ENCODE results near the gene NCAPG2.
A peak's percentile ranks its signal among the peaks of the same experiment; 100 is the strongest.

Gene NCAPG2

GRCh38 chr7:158664406-158664805 lies 40.2 kb downstream of the NCAPG2 start:
- H3K9ac ChIP-seq = no peak overlapping the region
- H3K4me3 ChIP-seq (IDR thresholded peaks at IDR 0.05; ENCODE audit: insufficient read depth, low read depth, low read length) = no peak overlapping the region

DNA sequence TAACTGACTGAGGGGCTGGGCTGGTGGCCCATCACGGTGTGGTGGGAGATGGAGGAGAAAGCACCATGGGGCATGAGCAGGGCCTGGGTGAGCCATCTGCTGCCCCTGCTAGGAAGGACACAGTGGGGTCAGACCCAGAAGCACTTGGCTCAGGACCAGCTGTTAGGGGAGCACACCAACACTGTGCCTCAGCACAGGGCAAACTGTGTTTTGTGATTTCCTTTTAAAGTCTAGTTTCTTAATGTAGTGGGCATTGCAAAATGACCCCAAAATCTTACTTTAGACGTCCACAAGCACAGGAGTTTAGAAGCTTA lies 41.2 kb downstream of the NCAPG2 start:
- H3K9ac ChIP-seq = peak overlapping the region; percentile 37; the same call in 1 of the 2 replicates
- H3K36me3 ChIP-seq (ENCODE audit: insufficient read depth) = peaks cover 8% of the 10 kb centered on the region; the same call in 1 of the 2 replicates
- peak overlapping the region; percentile 75 for H3K27ac ChIP-seq

More at GRCh38 chr7:158664406-158664805, 40.2 kb downstream of the NCAPG2 start:
- peaks cover 8% of the 10 kb centered on the region; the same call in 1 of the 2 replicates for H3K36me3 ChIP-seq (ENCODE audit: insufficient read depth)
- TF ChIP-seq CTCF (conservative IDR thresholded peaks at IDR 0.05; ENCODE audit: low read depth, low read length) = no peak
- H3K4me2 ChIP-seq = peak overlapping the region; percentile 93
- peaks cover 80% of the 10 kb centered on the region for H3K4me1 ChIP-seq (ENCODE audit: low read depth, poor library complexity, severe bottlenecking)
- no peak overlapping the region for H2AFZ ChIP-seq (ENCODE audit: low read depth)
- H3K79me2 ChIP-seq (ENCODE audit: insufficient read depth, low read depth) = peaks cover 32% of the 10 kb centered on the region
- H3K27ac ChIP-seq = peak overlapping the region; percentile 75; the same call in 1 of the 2 replicates
- no peaks in the 10 kb centered on the region for H4K20me1 ChIP-seq (ENCODE audit: insufficient read depth)
- H3K27me3 ChIP-seq (ENCODE audit: insufficient read depth, low read depth) = no peaks in the 10 kb centered on the region

DNA sequence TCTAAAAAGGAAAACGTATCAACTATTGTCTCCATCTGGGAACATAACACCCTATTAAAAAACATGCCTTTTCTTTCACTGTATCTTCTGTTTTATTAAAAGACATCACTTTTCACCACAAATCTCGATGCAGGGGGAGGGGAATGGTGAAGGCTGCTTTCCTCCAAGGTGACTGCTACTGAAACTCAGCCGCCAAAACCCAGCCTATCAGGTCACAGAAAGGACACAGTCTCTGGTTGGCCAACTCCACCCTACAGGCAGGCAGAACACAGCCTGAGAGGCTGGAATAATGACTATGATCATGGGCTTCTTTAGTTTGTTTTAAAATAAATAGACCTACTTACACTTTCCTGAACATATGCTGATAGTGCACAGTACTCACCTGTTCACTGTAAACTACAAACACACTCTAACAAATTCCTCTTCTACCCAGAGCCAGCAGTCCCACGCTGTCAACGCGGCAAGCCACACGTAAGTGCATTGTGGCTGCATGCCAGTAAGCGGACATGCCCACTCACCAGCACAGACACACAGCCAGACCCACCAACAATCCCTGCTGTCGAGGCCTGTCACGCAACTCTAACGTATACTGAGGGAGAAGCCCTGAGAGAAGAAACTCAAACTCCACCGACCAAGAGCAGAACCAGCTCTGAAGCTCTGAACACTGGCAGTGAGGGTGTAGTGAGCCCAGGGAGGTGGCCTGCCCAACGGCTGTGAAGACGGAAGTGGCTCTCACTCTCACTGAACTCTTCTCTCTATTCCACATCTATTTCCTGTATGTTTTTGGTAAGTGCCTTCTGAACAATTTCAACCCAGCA lies 41.8 kb downstream of the NCAPG2 start:
- Histone ChIP-seq H3K79me2 (ENCODE audit: insufficient read depth, low read depth) (peaks cover 37% of the 10 kb centered on the region), H2AFZ (ENCODE audit: low read depth) (peak overlapping the region; percentile 36; the same call in 1 of the 2 replicates), H3K4me1 (ENCODE audit: low read depth, poor library complexity, severe bottlenecking) (peaks cover 91% of the 10 kb centered on the region), H3K9ac (peak overlapping the region; percentile 37; the same call in 1 of the 2 replicates), H4K20me1 (ENCODE audit: insufficient read depth) (no peaks in the 10 kb centered on the region), H3K36me3 (ENCODE audit: insufficient read depth) (peaks cover 8% of the 10 kb centered on the region; the same call in 1 of the 2 replicates), H3K27me3 (ENCODE audit: insufficient read depth, low read depth) (no peaks in the 10 kb centered on the region), H3K4me2 (peak overlapping the region; percentile 93), H3K27ac (peak overlapping the region; percentile 75), H3K4me3 (IDR thresholded peaks at IDR 0.05; ENCODE audit: insufficient read depth, low read depth, low read length) (no peak overlapping the region)
- TF ChIP-seq CTCF (conservative IDR thresholded peaks at IDR 0.05; ENCODE audit: low read depth, low read length) = no peak; the same call in 1 of the 2 replicates

More for the DNA sequence above, 41.2 kb downstream of the NCAPG2 start:
- TF ChIP-seq CTCF (conservative IDR thresholded peaks at IDR 0.05; ENCODE audit: low read depth, low read length) = no peak
- H3K4me3 ChIP-seq (IDR thresholded peaks at IDR 0.05; ENCODE audit: insufficient read depth, low read depth, low read length) = no peak overlapping the region
- H3K79me2 ChIP-seq (ENCODE audit: insufficient read depth, low read depth) = peaks cover 36% of the 10 kb centered on the region
- peak overlapping the region; percentile 93 for H3K4me2 ChIP-seq
- H4K20me1 ChIP-seq (ENCODE audit: insufficient read depth) = no peaks in the 10 kb centered on the region
- H2AFZ ChIP-seq (ENCODE audit: low read depth) = peak overlapping the region; percentile 36; the same call in 1 of the 2 replicates
- H3K27me3 ChIP-seq (ENCODE audit: insufficient read depth, low read depth) = no peaks in the 10 kb centered on the region
- peaks cover 88% of the 10 kb centered on the region for H3K4me1 ChIP-seq (ENCODE audit: low read depth, poor library complexity, severe bottlenecking)

GRCh38 chr7:158658475-158658874 lies 46.1 kb downstream of the NCAPG2 start:
- Histone ChIP-seq H3K79me2 (ENCODE audit: insufficient read depth, low read depth) (peaks cover 24% of the 10 kb centered on the region), H4K20me1 (ENCODE audit: insufficient read depth) (no peaks in the 10 kb centered on the region), H3K4me1 (ENCODE audit: low read depth, poor library complexity, severe bottlenecking) (peaks cover 90% of the 10 kb centered on the region), H3K4me2 (peak overlapping the region; percentile 37), H3K9ac (no peak overlapping the region), H3K27ac (peak overlapping the region; percentile 52), H3K4me3 (IDR thresholded peaks at IDR 0.05; ENCODE audit: insufficient read depth, low read depth, low read length) (no peak overlapping the region), H2AFZ (ENCODE audit: low read depth) (no peak overlapping the region), H3K27me3 (ENCODE audit: insufficient read depth, low read depth) (no peaks in the 10 kb centered on the region), H3K36me3 (ENCODE audit: insufficient read depth) (peaks cover 12% of the 10 kb centered on the region; the same call in 1 of the 2 replicates)
- TF ChIP-seq CTCF (conservative IDR thresholded peaks at IDR 0.05; ENCODE audit: low read depth, low read length) = no peak
